Stimulated activated CD4-positive, alpha-beta T cell treated with anti-CD3 and anti-CD28 coated beads, Interleukin-2, amount 100 ng/mL, for 4 hours (primary cell): Measurements from ENCODE around the gene SEC24C.

Experiments used
- DNase-seq: peaks from one replicate; pipeline ENCODE4 v3.0.0-alpha.2; 2020; ENCODE audit warnings: low read depth

Gene SEC24C

DNA sequence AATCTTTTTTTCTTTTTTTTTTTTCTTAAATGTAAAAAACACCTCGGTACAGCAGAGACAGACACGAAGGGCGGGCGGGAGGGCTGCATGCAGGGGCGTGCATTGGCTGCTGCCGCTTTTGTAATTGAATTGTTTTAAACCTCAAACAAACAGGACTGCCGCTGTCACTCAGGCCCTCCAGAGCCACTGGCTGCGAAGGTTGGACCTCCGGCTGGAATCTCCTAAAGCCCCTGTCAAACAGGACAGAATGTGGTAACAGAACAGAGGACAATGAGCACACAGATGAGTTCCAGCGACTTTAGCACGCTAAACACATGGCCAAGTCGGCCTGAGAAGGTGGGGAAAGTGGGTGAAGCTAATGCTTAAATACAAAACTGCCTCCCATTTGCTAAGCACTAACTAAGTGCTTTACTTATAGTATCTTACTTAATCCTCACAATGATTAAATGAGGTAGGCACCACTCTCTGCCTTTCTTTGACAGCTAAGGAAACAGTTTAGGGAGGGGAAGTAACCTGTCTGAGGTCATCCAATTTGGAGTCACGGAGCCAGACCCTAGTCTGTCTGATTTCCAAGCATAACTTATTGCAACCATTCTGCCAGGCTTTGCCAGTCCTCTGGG lies 70.2 kb downstream of the SEC24C start:
- no peak for DNase-seq

DNA sequence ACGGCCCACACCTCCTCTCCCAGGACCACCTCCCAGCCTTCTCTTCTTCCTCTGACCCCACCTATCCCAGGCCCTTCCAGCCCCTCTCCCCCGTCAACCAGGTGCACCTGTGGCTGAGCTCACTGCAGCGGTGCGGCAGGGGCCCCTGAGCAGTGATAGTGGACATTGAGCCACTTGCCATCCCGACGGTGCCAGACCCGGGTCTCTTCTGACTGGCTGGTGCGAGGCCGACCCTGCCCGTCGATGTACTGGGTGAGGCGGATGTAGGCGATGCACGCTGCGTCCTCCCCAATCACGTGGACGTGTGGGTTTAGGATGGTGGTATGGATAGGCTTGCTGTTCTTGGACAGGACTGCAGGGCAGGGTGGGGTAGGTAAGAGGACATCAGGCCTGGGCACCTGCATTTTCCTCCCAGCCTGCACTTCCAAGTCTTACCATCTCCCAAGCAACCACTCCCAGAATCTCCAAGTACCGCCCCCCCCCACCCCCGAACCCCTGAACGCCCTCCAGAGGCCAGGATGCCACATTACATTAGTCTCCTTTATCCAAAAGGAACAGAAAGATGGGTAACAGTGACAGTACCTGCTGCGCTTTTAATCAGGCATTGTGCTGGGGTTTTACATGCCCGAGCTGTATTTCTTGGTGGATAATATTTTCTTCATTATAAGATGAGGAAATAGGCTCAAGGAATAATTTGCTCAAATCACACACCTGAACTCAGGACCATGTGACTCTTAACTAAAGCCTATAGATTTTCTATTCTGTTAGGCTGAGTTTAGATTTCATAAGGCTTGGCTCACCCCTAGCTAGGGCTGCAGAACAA lies 70.9 kb downstream of the SEC24C start:
- DNase-seq = no peak

DNA sequence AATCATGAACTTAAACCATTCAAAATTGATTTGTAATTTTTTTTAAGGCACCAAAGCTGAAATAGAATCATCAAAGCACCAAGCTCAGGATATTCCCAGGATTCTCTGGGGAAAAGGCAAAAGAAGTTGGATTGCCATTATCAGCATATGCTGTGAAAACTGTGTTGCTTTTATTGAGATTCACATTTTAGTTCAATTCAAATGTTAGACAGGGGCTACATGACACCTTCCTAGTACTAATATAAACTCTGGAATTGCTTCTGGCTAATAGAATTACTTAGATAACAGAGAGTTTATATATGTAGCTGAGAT lies 71.5 kb downstream of the SEC24C start:
- no peak for DNase-seq

DNA sequence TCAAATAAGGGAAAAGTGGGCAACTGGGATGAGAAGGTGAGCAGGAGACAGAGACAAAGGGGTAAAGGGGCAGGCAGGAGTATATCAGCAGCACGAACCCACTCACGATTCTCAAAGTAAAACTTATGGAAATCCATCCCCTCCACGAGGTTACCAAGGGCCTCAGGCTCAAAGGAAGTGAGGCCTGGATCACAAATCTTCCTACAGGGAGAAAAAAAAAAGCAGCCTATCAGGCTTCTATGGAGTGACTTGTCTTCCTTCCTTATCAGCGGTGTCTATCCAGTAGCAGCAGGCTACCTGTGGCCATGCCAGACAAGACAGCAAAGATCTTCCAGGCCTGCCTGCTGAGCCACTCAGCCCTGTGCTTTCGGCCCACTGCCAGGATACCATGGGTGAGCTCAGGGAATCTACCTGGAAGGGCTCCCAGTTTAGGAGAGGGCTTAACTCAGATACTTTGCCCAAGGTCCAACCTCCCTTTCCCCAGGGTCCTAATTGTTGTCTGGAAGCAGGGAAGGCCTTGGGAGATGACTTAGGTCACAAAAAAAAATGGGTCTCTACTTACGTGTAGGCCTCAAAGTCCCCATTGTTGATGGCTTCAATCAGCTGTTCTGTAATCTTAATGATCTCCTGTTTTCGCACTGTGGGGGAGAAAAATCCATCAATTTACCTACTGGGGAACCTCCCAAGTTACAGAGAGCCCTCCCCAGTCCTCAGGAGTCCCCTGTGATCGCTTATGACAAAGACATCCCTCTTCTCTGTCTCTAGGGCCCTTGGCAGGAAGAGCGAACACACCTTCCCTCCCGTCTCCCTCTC lies 73.0 kb downstream of the SEC24C start:
- DNase-seq = no peak

DNA sequence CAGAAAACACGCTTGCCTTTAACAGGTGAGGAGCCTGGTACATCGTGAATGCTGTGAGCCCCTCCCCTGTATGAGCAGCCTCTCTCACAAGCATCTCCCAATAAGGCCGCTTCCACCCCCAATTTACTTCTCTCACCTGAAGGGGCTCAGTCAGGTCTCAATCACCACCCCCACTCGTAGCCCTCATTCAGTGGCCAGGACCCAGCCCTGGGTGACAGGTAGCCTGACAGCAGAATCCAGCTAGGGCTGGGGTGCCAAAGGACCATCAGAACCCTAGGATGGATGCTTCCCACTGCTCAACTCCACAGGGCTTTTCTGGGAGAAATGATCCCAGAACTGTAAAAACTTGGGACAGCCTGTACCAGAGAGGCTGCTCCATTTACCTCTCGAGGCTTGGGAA lies 73.7 kb downstream of the SEC24C start:
- DNase-seq = no peak

DNA sequence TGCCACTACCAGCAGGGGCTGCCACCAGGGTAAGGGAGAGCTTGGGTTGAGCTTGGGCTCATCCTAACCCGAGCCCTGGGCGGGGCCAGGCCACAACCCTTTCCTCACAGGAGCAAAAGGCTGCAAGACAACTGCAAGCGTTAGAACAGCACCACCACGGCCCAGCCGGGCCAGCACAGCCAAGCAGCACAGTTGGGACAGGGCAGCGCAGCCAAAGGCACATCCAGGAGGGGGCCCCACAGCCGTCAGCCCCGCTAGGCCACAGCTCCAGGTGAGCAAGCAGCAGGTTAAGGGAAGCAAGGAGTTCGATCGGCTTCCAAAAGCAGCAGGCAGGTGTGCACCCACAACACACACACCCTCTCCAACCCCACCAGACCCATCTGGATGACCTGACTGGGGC lies 74.2 kb downstream of the SEC24C start:
- no peak for DNase-seq

DNA sequence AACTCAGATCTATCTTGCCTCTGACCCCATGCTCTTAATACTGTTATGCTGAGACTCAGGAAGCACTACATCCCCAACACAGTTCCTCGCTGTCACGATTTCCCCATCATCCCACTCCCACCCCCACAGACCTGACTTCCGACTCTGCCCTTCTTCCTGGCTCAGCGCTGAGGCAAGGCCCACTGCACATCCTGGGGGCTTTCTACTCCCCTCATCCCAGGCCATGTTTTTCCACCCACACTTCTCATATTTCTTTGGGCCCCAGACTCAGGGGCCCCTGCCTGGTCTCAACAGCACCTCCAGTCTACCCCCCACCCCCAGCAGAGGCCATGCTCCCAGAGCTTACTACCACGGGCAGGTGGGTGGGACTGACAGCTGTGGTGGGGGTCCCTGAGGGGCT lies 74.9 kb downstream of the SEC24C start:
- no peak for DNase-seq

DNA sequence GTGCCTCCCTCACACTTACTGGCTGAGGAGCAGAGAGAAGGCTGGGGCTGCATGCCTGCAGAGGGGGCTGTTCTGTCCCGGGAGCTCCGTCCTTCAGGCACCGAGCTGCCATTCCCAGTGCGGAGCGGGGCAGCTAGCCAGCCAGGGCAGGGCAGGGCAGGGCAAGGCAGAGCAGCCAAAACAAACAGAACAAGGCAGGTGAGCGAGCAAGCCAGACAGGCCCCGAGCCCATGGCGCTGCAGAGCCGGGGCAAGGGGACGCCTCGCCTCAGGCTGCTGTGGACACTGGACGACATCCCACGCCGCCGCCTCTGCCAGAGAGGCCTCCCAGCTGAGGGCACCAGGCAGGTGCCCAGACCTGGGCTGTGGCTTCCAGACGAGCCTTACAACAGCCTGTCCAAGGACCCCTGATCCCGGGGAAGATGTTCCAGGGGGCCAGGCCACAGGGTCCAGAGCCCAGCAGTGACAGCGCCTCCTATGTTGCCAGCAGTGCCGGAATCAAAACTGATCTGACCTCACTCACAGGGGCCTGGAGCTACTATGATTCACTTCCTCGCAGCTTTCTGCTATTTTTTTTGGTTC lies 75.4 kb downstream of the SEC24C start:
- DNase-seq = no peak
